PC-3 (cell line): ENCODE measurements around the gene RPL37A. TPM values are rescaled to one million over a fixed set of nuclear protein-coding genes. Genes with fewer than 3 reads are reported as not detected.

Source experiments
- ATAC-seq: fragments of 200-7000 bp; cut with Tn5 transposase; 2 replicates; pipeline ENCODE4 v1.9.1; 2020; ENCODE audit warnings: mild to moderate bottlenecking, moderate library complexity
- BruUV-seq: library from RNA; stranded (reverse); fragments of 400-500 nt; replicated peaks from 2 replicates; lab custom pipeline; 2021; lab: Mats Ljungman, UMichigan
- CTCF ChIA-PET: fragments of 300-600 bp; sonication (Branson Sonifier 250); formaldehyde crosslinking; loops from one replicate; lab custom pipeline; 2022; ENCODE audit warnings: antibody characterized with exemption; lab: Charles Lee
- POLR2A ChIA-PET: fragments of 300-600 bp; sonication (Branson Sonifier 250); formaldehyde crosslinking; loops from one replicate; lab custom pipeline; 2022; ENCODE audit warnings: antibody characterized with exemption; ENCODE audit not compliant: unreplicated experiment; lab: Charles Lee
- DNase-seq: peaks from one replicate; pipeline ENCODE4 v3.0.0-alpha.2; 2015
- H2AFZ ChIP-seq: fragments of 300-600 bp; sonication (generic); 2 replicates; pipeline ENCODE4 v1.6.0; 2016; ENCODE audit warnings: antibody characterized with exemption, low read length
- H3F3A ChIP-seq: fragments of 300-600 bp; sonication (generic); one replicate; pipeline ENCODE4 v1.6.0; 2017; ENCODE audit warnings: antibody characterized with exemption, low read length, control low read depth, mild to moderate bottlenecking; ENCODE audit not compliant: unreplicated experiment
- H3K27ac ChIP-seq: fragments of 300-600 bp; sonication (generic); 2 replicates; pipeline ENCODE4 v1.5.1; 2016; ENCODE audit warnings: mild to moderate bottlenecking, low read length
- H3K27me3 ChIP-seq: fragments of 300-600 bp; sonication (generic); 2 replicates; pipeline ENCODE4 v1.6.1; 2016; ENCODE audit warnings: low read length, mixed read lengths
- H3K36me3 ChIP-seq: fragments of 300-600 bp; sonication (generic); 2 replicates; pipeline ENCODE4 v1.6.1; 2016; ENCODE audit warnings: low read depth, mixed run types, low read length, mixed read lengths
- H3K4me1 ChIP-seq: fragments of 300-600 bp; sonication (generic); 2 replicates; pipeline ENCODE4 v1.5.1; 2016; ENCODE audit warnings: low read length; ENCODE audit not compliant: insufficient read depth
- H3K4me2 ChIP-seq: fragments of 300-600 bp; sonication (generic); 2 replicates; pipeline ENCODE4 v1.6.0; 2016; ENCODE audit warnings: low read length
- H3K4me3 ChIP-seq: fragments of 300-600 bp; sonication (generic); 2 replicates; pipeline ENCODE4 v1.5.1; 2016; ENCODE audit warnings: mild to moderate bottlenecking, low read length, mixed read lengths
- H3K79me2 ChIP-seq: fragments of 300-600 bp; sonication (generic); 2 replicates; pipeline ENCODE4 v1.6.1; 2017; ENCODE audit warnings: low read length, mixed read lengths
- H3K9ac ChIP-seq: fragments of 300-600 bp; sonication (generic); 2 replicates; pipeline ENCODE4 v1.6.0; 2016; ENCODE audit warnings: mild to moderate bottlenecking, low read length
- H3K9me2 ChIP-seq: fragments of 300-600 bp; sonication (generic); replicated peaks from 2 replicates; pipeline ENCODE4 v1.6.1; 2016; ENCODE audit warnings: mixed run types, low read length, mixed read lengths
- H3K9me3 ChIP-seq: fragments of 300-600 bp; sonication (generic); 2 replicates; pipeline ENCODE4 v1.6.1; 2016; ENCODE audit warnings: low read length, mixed read lengths
- H4K20me1 ChIP-seq: fragments of 300-600 bp; sonication (generic); 2 replicates; pipeline ENCODE4 v1.6.1; 2016; ENCODE audit warnings: low read length, mixed read lengths
- EZH2 ChIP-seq: fragments of 300-600 bp; sonication (generic); IDR thresholded peaks from one replicate; pipeline ENCODE4 v1.6.1; 2017; ENCODE audit warnings: antibody characterized with exemption, mild to moderate bottlenecking, low read length; ENCODE audit not compliant: unreplicated experiment
- EZH2phosphoT487 ChIP-seq: fragments of 300-600 bp; sonication (generic); IDR thresholded peaks from 2 replicates; pipeline ENCODE4 v1.6.1; 2018; ENCODE audit warnings: mild to moderate bottlenecking, antibody characterized with exemption, low read length, borderline replicate concordance
- intact Hi-C: fragments of 100-400 bp; cut with micrococcal nuclease; formaldehyde crosslinking; loops from 2 replicates; pipeline ENCODE4 v1.9.0; 2023
- total RNA-seq: library from RNA; depleted of rRNA; stranded (reverse); fragments of >200 nt; gene quantifications from 2 replicates; pipeline ENCODE4 v1.2.3, GENCODE V29; 2014
- TF ChIP-seq, protein P1 (sequence below): fragments of 300-600 bp; sonication (generic); conservative IDR thresholded peaks from 2 replicates; pipeline ENCODE4 v1.5.1; 2017; ENCODE audit warnings: antibody characterized with exemption, low read depth, mild to moderate bottlenecking, low read length

RPL37A gene
- total RNA-seq, 1 experiment from 2014 or later = 2,472 TPM

DNA sequence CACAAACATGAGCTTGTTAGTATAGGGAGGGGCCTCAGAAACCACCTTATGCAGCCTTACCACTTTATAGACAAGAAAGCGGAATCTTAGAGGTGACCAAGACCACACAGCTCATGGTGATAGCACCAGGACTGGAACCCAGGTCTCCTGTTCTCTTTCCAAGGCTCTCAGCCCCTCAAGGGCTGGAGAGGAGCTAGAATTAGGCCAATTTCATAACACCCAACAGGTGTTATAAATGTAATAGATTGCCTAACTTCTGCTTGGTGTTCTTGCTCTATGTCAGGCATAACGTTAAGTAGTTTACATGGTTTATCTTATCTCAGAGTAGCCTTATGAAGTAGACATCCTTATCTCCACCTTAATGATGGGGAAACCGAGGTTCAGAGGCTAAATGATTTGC is 42.9 kb downstream of the RPL37A start:
- CTCF ChIA-PET = no interaction called here

DNA sequence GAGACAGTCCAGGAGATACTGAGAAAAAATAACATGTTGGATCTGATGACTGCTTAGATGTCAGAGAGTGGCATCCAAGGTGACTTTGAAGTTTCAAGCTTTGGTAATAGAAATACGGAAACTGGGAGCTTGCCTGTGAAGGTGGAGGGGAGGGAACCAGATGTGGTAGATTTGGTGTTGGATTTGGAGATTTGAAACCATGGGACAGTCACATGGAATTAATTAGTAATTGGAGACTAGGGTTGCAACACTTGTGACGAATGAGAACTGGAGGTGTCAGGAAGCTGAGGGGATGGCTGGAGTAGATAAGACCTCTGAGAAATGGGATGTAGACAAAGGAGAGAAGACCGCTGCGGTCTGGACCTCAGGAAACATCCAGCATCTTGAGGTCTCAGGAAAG is 46.7 kb downstream of the RPL37A start:
- H2AFZ ChIP-seq = no peak overlapping the region
- no peaks in the 10 kb centered on the region for H3F3A ChIP-seq
- no peaks in the 10 kb centered on the region for H3K9me2 ChIP-seq
- no peaks in the 10 kb centered on the region for H3K79me2 ChIP-seq
- no peak for DNase-seq
- H3K27me3 ChIP-seq = no peaks in the 10 kb centered on the region
- no peak overlapping the region for H3K27ac ChIP-seq
- no peaks in the 10 kb centered on the region for H3K9me3 ChIP-seq
- H3K36me3 ChIP-seq = no peaks in the 10 kb centered on the region
- no TSS peak for BruUV-seq
- TF ChIP-seq EZH2phosphoT487 (no peak), EZH2 (no peak)
- TF ChIP-seq, protein P1, sequence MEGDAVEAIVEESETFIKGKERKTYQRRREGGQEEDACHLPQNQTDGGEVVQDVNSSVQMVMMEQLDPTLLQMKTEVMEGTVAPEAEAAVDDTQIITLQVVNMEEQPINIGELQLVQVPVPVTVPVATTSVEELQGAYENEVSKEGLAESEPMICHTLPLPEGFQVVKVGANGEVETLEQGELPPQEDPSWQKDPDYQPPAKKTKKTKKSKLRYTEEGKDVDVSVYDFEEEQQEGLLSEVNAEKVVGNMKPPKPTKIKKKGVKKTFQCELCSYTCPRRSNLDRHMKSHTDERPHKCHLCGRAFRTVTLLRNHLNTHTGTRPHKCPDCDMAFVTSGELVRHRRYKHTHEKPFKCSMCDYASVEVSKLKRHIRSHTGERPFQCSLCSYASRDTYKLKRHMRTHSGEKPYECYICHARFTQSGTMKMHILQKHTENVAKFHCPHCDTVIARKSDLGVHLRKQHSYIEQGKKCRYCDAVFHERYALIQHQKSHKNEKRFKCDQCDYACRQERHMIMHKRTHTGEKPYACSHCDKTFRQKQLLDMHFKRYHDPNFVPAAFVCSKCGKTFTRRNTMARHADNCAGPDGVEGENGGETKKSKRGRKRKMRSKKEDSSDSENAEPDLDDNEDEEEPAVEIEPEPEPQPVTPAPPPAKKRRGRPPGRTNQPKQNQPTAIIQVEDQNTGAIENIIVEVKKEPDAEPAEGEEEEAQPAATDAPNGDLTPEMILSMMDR = no peak
- H3K4me2 ChIP-seq = no peak overlapping the region
- H3K4me1 ChIP-seq = peaks cover 7% of the 10 kb centered on the region
- no peak overlapping the region for H3K4me3 ChIP-seq
- ChIA-PET CTCF (no interaction called here), POLR2A (no interaction called here)
- no peak overlapping the region for H3K9ac ChIP-seq
- ATAC-seq = no peak
- intact Hi-C loops = no loop called here
- no peaks in the 10 kb centered on the region for H4K20me1 ChIP-seq

More for the DNA sequence above, 42.9 kb downstream of the RPL37A start:
- H3K4me3 ChIP-seq = no peak overlapping the region
- DNase-seq (no peak), ATAC-seq (no peak)
- H3K27me3 ChIP-seq = no peaks in the 10 kb centered on the region
- H3K79me2 ChIP-seq = no peaks in the 10 kb centered on the region
- H3K27ac ChIP-seq = no peak overlapping the region
- no peaks in the 10 kb centered on the region for H3K9me3 ChIP-seq
- intact Hi-C loops = no loop called here
- no peak for TF ChIP-seq EZH2phosphoT487
- TF ChIP-seq, protein P1 = no peak
- no peak for TF ChIP-seq EZH2
- BruUV-seq = no TSS peak
- H3F3A ChIP-seq = no peaks in the 10 kb centered on the region
- H3K36me3 ChIP-seq = no peaks in the 10 kb centered on the region
- no peaks in the 10 kb centered on the region for H4K20me1 ChIP-seq
- no peaks in the 10 kb centered on the region for H3K9me2 ChIP-seq
- H3K9ac ChIP-seq = no peak overlapping the region
- H3K4me1 ChIP-seq = peaks cover 23% of the 10 kb centered on the region
- POLR2A ChIA-PET = no interaction called here
- H2AFZ ChIP-seq = no peak overlapping the region
- H3K4me2 ChIP-seq = no peak overlapping the region

DNA sequence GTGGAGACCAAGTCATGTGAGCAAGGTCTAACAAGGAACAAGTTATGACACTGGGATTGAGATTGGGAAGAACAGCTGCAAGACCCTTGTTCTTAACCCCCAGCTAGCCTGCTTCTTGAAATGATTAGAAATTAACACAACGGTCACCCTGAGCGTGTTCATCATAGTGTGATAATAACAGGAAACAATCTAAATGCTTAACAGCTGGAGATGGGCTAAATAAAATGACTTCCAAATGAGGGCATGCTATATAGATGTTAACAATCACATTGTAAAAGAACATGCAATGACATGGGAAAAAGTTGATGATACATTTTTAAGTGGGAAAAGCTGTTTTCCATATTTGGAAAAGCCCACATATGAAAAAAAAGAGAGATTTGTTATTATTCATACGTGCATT is 47.6 kb downstream of the RPL37A start:
- H3K9me2 ChIP-seq = no peaks in the 10 kb centered on the region
- peaks cover 6% of the 10 kb centered on the region; the same call in 1 of the 2 replicates for H3K4me1 ChIP-seq
- H3K4me2 ChIP-seq = no peak overlapping the region
- BruUV-seq = no TSS peak
- ChIA-PET POLR2A (no interaction called here), CTCF (no interaction called here)
- no peak for DNase-seq
- ATAC-seq = no peak
- H3K9me3 ChIP-seq = no peaks in the 10 kb centered on the region
- TF ChIP-seq EZH2phosphoT487 = no peak
- TF ChIP-seq, protein P1 = no peak
- no peak for TF ChIP-seq EZH2
- H4K20me1 ChIP-seq = no peaks in the 10 kb centered on the region
- H3K9ac ChIP-seq = no peak overlapping the region
- intact Hi-C loops = no loop called here
- H3K79me2 ChIP-seq = no peaks in the 10 kb centered on the region
- H3K27ac ChIP-seq = no peak overlapping the region
- no peaks in the 10 kb centered on the region for H3K27me3 ChIP-seq
- H3K36me3 ChIP-seq = no peaks in the 10 kb centered on the region
- H2AFZ ChIP-seq = no peak overlapping the region
- H3F3A ChIP-seq = no peaks in the 10 kb centered on the region
- H3K4me3 ChIP-seq = no peak overlapping the region
